Keratinocyte (primary cell): Measurements from ENCODE around the gene CAMK2D.

ENCODE experiments used
- EZH2 ChIP-seq: IDR thresholded peaks from one replicate; pipeline ENCODE4 v1.6.1; 2012; ENCODE audit warnings: inconsistent platforms, mild to moderate bottlenecking, low read length, moderate library complexity
- TF ChIP-seq, protein P1 (sequence below), 3 experiments: IDR thresholded peaks in 1 of 3; conservative IDR thresholded peaks in 1 of 3; optimal IDR thresholded peaks in 1 of 3; 2 replicates in 2 of 3; 3 replicates in 1 of 3; pipeline versions ENCODE3 to v1.5.1; 2011; ENCODE audit warnings: low read length in 3 of 3, mild to moderate bottlenecking in 3 of 3, moderate library complexity in 2 of 3, control low read depth in 1 of 3, inconsistent platforms in 1 of 3; ENCODE audit not compliant: insufficient read depth in 2 of 3; ENCODE audit errors: extremely low read depth in 1 of 3

DNA sequence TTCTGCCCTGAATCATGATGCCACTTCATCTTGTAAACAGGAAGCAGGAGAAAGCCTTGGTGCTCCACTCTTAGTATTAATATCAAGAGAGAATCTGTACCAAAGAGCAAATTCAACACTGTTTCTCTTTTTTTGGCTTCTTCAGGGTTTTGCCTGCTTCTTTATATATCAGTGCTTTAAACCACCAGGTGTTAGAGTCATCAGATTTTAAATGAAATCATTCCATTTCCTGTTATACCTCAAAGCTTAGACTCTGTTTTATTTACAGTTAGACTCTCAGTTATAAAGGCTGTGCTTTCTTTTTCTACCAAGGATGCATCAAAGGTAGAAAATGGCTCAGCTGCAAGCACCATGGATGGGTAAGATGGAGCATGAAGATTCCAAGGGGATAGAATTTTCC is 350.9 kb downstream of the CAMK2D start:
- TF ChIP-seq, protein P1, sequence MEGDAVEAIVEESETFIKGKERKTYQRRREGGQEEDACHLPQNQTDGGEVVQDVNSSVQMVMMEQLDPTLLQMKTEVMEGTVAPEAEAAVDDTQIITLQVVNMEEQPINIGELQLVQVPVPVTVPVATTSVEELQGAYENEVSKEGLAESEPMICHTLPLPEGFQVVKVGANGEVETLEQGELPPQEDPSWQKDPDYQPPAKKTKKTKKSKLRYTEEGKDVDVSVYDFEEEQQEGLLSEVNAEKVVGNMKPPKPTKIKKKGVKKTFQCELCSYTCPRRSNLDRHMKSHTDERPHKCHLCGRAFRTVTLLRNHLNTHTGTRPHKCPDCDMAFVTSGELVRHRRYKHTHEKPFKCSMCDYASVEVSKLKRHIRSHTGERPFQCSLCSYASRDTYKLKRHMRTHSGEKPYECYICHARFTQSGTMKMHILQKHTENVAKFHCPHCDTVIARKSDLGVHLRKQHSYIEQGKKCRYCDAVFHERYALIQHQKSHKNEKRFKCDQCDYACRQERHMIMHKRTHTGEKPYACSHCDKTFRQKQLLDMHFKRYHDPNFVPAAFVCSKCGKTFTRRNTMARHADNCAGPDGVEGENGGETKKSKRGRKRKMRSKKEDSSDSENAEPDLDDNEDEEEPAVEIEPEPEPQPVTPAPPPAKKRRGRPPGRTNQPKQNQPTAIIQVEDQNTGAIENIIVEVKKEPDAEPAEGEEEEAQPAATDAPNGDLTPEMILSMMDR (optimal IDR thresholded peaks at IDR 0.05 in 1 of 3, IDR thresholded peaks at IDR 0.05 in 1 of 3, conservative IDR thresholded peaks at IDR 0.05 in 1 of 3; ENCODE audit: extremely low read depth in 1 of 3, insufficient read depth in 2 of 3, low read length in 3 of 3) = no peak
- TF ChIP-seq EZH2 = no peak
